Stimulated activated CD8-positive, alpha-beta memory T cell treated with anti-CD3 and anti-CD28 coated beads, Interleukin-4, amount 100 ng/mL, for 24 hours (primary cell): Measurements from ENCODE around the gene MAN2C1.
"Not testable (repeated sequence)": the region's sequence is repeated elsewhere in the genome, so short reads cannot be mapped to it uniquely, and the experiment has no call there.

Source experiments
- DNase-seq: peaks from one replicate; pipeline ENCODE4 v3.0.0-alpha.2; 2020; ENCODE audit warnings: low read depth

MAN2C1 gene

GRCh38 chr15:75346796-75347221, 21.6 kb downstream of the MAN2C1 start, which contains the start of gene NEIL1:
Gene NEIL1, plus strand, starts transcription at chr15:75347039. Its CDS starts 1,867 bp downstream, at chr15:75348906.
- DNase-seq, result no peak

GRCh38 chr15:75343953-75344352, 24.5 kb downstream of the MAN2C1 start:
- not testable (repeated sequence) for DNase-seq

GRCh38 chr15:75342221-75342620, 26.2 kb downstream of the MAN2C1 start:
- no peak for DNase-seq

- DNase-seq, result no peak
Observed at GRCh38 chr15:75339531-75340240, 28.7 kb downstream of the MAN2C1 start.

GRCh38 chr15:75338661-75339240, 29.7 kb downstream of the MAN2C1 start:
- DNase-seq, result no peak

- peak; percentile 74 for DNase-seq
Observed at GRCh38 chr15:75335705-75336355, 32.6 kb downstream of the MAN2C1 start, which contains the start of gene COMMD4. Gene COMMD4, plus strand, starts transcription at chr15:75336063. Its CDS starts 27 bp downstream, at chr15:75336090.

- DNase-seq, result no peak
Observed at GRCh38 chr15:75335313-75335704, 33.1 kb downstream of the MAN2C1 start.

GRCh38 chr15:75333654-75334419, 34.6 kb downstream of the MAN2C1 start:
- not testable (repeated sequence) for DNase-seq

GRCh38 chr15:75332093-75332492, 36.3 kb downstream of the MAN2C1 start:
- not testable (repeated sequence) for DNase-seq

- no peak for DNase-seq
Observed at GRCh38 chr15:75329571-75329970, 38.8 kb downstream of the MAN2C1 start.

- no peak for DNase-seq
Observed at GRCh38 chr15:75328493-75329314, 39.7 kb downstream of the MAN2C1 start.

GRCh38 chr15:75327491-75327890, 40.9 kb downstream of the MAN2C1 start:
- no peak for DNase-seq

- no peak for DNase-seq
Observed at GRCh38 chr15:75327005-75327404, 41.4 kb downstream of the MAN2C1 start.

- DNase-seq, result no peak
Observed at GRCh38 chr15:75325922-75326321, 42.5 kb downstream of the MAN2C1 start.

- DNase-seq, result no peak
Observed at GRCh38 chr15:75321711-75322110, 46.7 kb downstream of the MAN2C1 start.

GRCh38 chr15:75319231-75319897, 49.0 kb downstream of the MAN2C1 start:
- not testable (repeated sequence) for DNase-seq

- no peak for DNase-seq
Observed at GRCh38 chr15:75314552-75315290, 53.7 kb downstream of the MAN2C1 start.

GRCh38 chr15:75313116-75313845, 55.1 kb downstream of the MAN2C1 start:
- no peak for DNase-seq

GRCh38 chr15:75312548-75312947, 55.9 kb downstream of the MAN2C1 start:
- DNase-seq, result not testable (repeated sequence)
